Endothelial cell of umbilical vein (primary cell): ENCODE data around the gene SLC26A8. TPM values are rescaled to one million over a fixed set of nuclear protein-coding genes. Genes with fewer than 3 reads are reported as not detected.

ENCODE experiments used
- BruUV-seq: library from RNA; stranded (reverse); fragments of 400-500 nt; replicated peaks from 2 replicates; lab custom pipeline; 2021; lab: Mats Ljungman, UMichigan
- CTCF ChIA-PET: fragments of 300-600, 350-600 bp; sonication (Branson Sonifier 250); formaldehyde crosslinking; loops from one replicate; lab custom pipeline; 2021; ENCODE audit warnings: antibody characterized with exemption, inconsistent platforms; lab: Charles Lee
- POLR2A ChIA-PET: fragments of 300-600, 350-600 bp; sonication (Branson Sonifier 250); formaldehyde crosslinking; loops from one replicate; lab custom pipeline; 2021; ENCODE audit warnings: antibody characterized with exemption, inconsistent platforms; lab: Charles Lee
- DNase-seq: peaks from one replicate; pipeline ENCODE4 v3.0.0-alpha.2; 2011; ENCODE audit warnings: low read depth, low spot score
- FAIRE-seq: peaks from 2 replicates; lab custom pipeline; 2011; peaks lifted over from hg19 to GRCh38; lab: Jason Lieb, UNC
- H2AFZ ChIP-seq: 2 replicates; pipeline ENCODE4 v1.6.0; 2012; ENCODE audit warnings: low read depth, low read length, control low read depth, inconsistent platforms
- H3K27ac ChIP-seq: 2 replicates; pipeline ENCODE4 v1.5.1; 2011; ENCODE audit warnings: low read depth, mild to moderate bottlenecking, control low read depth, low read length, moderate library complexity; ENCODE audit not compliant: insufficient read depth
- H3K27me3 ChIP-seq, 2 experiments: 2 replicates each; pipeline versions ENCODE4 v1.6.0 to v1.6.1; 2011; ENCODE audit warnings: low read length in 2 of 2, mixed read lengths in 1 of 2; ENCODE audit not compliant: control insufficient read depth in 2 of 2, insufficient read depth in 2 of 2
- H3K36me3 ChIP-seq, 2 experiments: 2 replicates in 1 of 2; 3 replicates in 1 of 2; pipeline ENCODE4 v1.5.1; 2011; ENCODE audit warnings: low read length in 2 of 2, mild to moderate bottlenecking in 1 of 2, moderate library complexity in 1 of 2; ENCODE audit not compliant: control insufficient read depth in 2 of 2, insufficient read depth in 2 of 2; ENCODE audit errors: extremely low read depth in 1 of 2
- H3K4me1 ChIP-seq: 3 replicates; pipeline ENCODE4 v1.5.1; 2011; ENCODE audit warnings: mild to moderate bottlenecking, low read length; ENCODE audit not compliant: control insufficient read depth, insufficient read depth; ENCODE audit errors: extremely low read depth
- H3K4me2 ChIP-seq: 2 replicates; pipeline ENCODE4 v1.6.1; 2011; ENCODE audit warnings: low read length, control low read depth, mixed read lengths; ENCODE audit not compliant: insufficient read depth
- H3K4me3 ChIP-seq, 3 experiments: fragments of 200-600 bp in 1 of 3; sonication (generic), shearing (Covaris generic) in 1 of 3; replicated peaks in 1 of 3; 2 replicates each; pipeline ENCODE4 v1.5.1; 2011 to 2016; ENCODE audit warnings: control low read depth in 3 of 3, low read length in 3 of 3, mild to moderate bottlenecking in 2 of 3, inconsistent platforms in 1 of 3, low read depth in 1 of 3, moderate library complexity in 1 of 3; ENCODE audit not compliant: insufficient read depth in 1 of 3
- H3K79me2 ChIP-seq: 2 replicates; pipeline ENCODE4 v1.6.0; 2012; ENCODE audit warnings: low read length, inconsistent platforms; ENCODE audit not compliant: control insufficient read depth, insufficient read depth
- H3K9ac ChIP-seq: replicated peaks from 2 replicates; pipeline ENCODE3; 2011; ENCODE audit warnings: low read length, control low read depth; ENCODE audit not compliant: insufficient read depth; ENCODE audit errors: extremely low read depth
- H3K9me1 ChIP-seq: replicated peaks from 3 replicates; pipeline ENCODE4 v1.6.0; 2011; ENCODE audit warnings: mild to moderate bottlenecking, low read length; ENCODE audit not compliant: control insufficient read depth, insufficient read depth; ENCODE audit errors: extremely low read depth
- H3K9me3 ChIP-seq: replicated peaks from 2 replicates; pipeline ENCODE4 v1.5.1; 2012; ENCODE audit warnings: low read length, inconsistent platforms; ENCODE audit not compliant: control insufficient read depth, insufficient read depth
- H4K20me1 ChIP-seq: replicated peaks from 2 replicates; pipeline ENCODE3; 2011; ENCODE audit warnings: mild to moderate bottlenecking, low read length; ENCODE audit not compliant: control insufficient read depth, insufficient read depth; ENCODE audit errors: extremely low read depth
- CTCF ChIP-seq, 2 donors: IDR thresholded peaks; 1 replicate in 1 of 2; 2 replicates in 1 of 2; pipeline ENCODE4 v1.5.1; 2011; ENCODE audit warnings: low read length in 2 of 2, mild to moderate bottlenecking in 2 of 2, moderate library complexity in 2 of 2, control low read depth in 1 of 2, inconsistent platforms in 1 of 2, low read depth in 1 of 2; ENCODE audit not compliant: insufficient read depth in 1 of 2; ENCODE audit errors: extremely low read depth in 1 of 2
- EZH2 ChIP-seq: IDR thresholded peaks from 2 replicates; pipeline ENCODE4 v1.6.1; 2012; ENCODE audit warnings: borderline replicate concordance, low read depth, mild to moderate bottlenecking, moderate library complexity, low read length, inconsistent platforms; ENCODE audit not compliant: severe bottlenecking
- FOS ChIP-seq: IDR thresholded peaks from 2 replicates; pipeline ENCODE4 v1.6.1; 2011; ENCODE audit warnings: mild to moderate bottlenecking, low read length, moderate library complexity, borderline replicate concordance; ENCODE audit not compliant: insufficient read depth
- GATA2 ChIP-seq: IDR thresholded peaks from 2 replicates; pipeline ENCODE4 v1.7.0; 2011; ENCODE audit warnings: low read depth, mild to moderate bottlenecking, moderate library complexity, mixed read lengths, low read length; ENCODE audit not compliant: insufficient read length, insufficient read depth
- JUN ChIP-seq: IDR thresholded peaks from 2 replicates; pipeline ENCODE4 v1.6.1; 2011; ENCODE audit warnings: borderline replicate concordance, low read depth; ENCODE audit not compliant: insufficient read length, insufficient read depth
- MYC ChIP-seq: IDR thresholded peaks from one replicate; pipeline ENCODE4 v1.6.1; 2011; ENCODE audit warnings: mild to moderate bottlenecking, low read depth, low read length
- POLR2A ChIP-seq: IDR thresholded peaks from 2 replicates; pipeline ENCODE4 v1.6.1; 2012; ENCODE audit warnings: low read depth, mild to moderate bottlenecking, control low read depth, low read length
- POLR2AphosphoS5 ChIP-seq: IDR thresholded peaks from 2 replicates; pipeline ENCODE4 v1.6.1; 2012; ENCODE audit warnings: low read depth, mild to moderate bottlenecking, control low read depth, low read length, moderate library complexity; ENCODE audit not compliant: insufficient read depth
- dilution Hi-C: fragments of 300-500 bp; cut with MboI; formaldehyde crosslinking; loops from one replicate; pipeline ENCODE4 v1.15.0; 2019; ENCODE audit warnings: low sequenced_read_pairs; ENCODE audit not compliant: extremely low pct_ligation_motif_present
- intact Hi-C: fragments of 100-400 bp; cut with micrococcal nuclease; formaldehyde crosslinking; loops from one replicate; pipeline ENCODE4 v1.10.0; 2022
- polyA plus RNA-seq, 4 experiments: library from polyadenylated mRNA; depleted of rRNA in 3 of 4; stranded (reverse) in 3 of 4; unstranded in 1 of 4; fragments of >200 nt; gene quantifications; 2 replicates each; pipeline versions ENCODE4 v1.2.1 to v1.2.3, GENCODE V29; 2011 to 2012; ENCODE audit warnings: missing spikeins in 1 of 4
- total RNA-seq: library from RNA; stranded (reverse); gene quantifications from 2 replicates; pipeline ENCODE4 v1.2.3, GENCODE V29; 2021
- TF ChIP-seq, protein P1 (sequence below): IDR thresholded peaks from 2 replicates; pipeline ENCODE4 v1.6.1; 2011; ENCODE audit not compliant: insufficient read depth, insufficient read length

Gene SLC26A8
- total and polyA plus RNA-seq, 2 donors (not counting 3 experiments of a cell fraction or from before 2014, with no cell fraction given): 0.01 TPM; not detected in 1

DNA sequence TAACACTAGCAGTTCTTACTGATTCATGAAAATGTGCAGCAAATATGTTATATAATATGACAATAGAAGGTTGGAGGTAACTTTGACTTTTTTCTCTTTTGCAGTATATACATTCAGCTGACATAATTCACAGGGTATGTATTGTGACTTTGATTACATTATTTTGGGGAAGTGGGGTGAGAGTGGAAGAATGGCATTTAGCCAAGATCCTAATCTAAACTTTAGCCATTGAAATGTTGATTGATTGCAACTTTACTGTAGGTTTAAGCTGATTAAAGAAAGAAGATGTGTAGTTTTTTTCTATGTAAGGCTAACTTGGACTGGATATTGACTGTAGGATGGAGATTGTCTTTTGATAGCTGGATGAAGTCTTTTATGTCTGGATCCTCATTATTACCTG is 49.1 kb upstream of the SLC26A8 start:
- no peak overlapping the region for H3K9ac ChIP-seq
- H3K4me1 ChIP-seq: no peaks in the 10 kb centered on the region
- peaks cover 7% of the 10 kb centered on the region for H4K20me1 ChIP-seq
- no peaks in the 10 kb centered on the region for H3K9me3 ChIP-seq
- peaks cover 2 to 8% of the 10 kb centered on the region in 2 experiments for H3K36me3 ChIP-seq
- no peak for FAIRE-seq
- BruUV-seq: no TSS peak
- ChIA-PET POLR2A (no interaction called here), CTCF (interaction anchor here (1.1 to 2.0 kb wide), 3 partner anchors 12 to 46 kb away, joined by 5 to 7 read pairs (median 7); partner anchors contain the start of gene MAPK14)
- no peaks in the 10 kb centered on the region for H3K27me3 ChIP-seq
- dilution Hi-C loops: no loop called here
- intact Hi-C loops: no loop called here
- DNase-seq: no peak
- peaks cover 50% of the 10 kb centered on the region for H3K79me2 ChIP-seq
- no peak overlapping the region for H3K27ac ChIP-seq
- no peak for TF ChIP-seq POLR2A
- H2AFZ ChIP-seq: no peak overlapping the region
- no peaks in the 10 kb centered on the region for H3K9me1 ChIP-seq
- H3K4me2 ChIP-seq: no peak overlapping the region
- H3K4me3 ChIP-seq: no peak overlapping the region

GRCh38 chr6:36072681-36073080 is 48.2 kb upstream of the SLC26A8 start:
- peaks cover 4% of the 10 kb centered on the region for H3K4me1 ChIP-seq
- peaks cover 6% of the 10 kb centered on the region for H4K20me1 ChIP-seq
- CTCF ChIA-PET: interaction anchor here (1.0 kb wide), 1 partner anchor 45 kb away, joined by 3 read pairs; no protein-coding TSS in a partner anchor
- no peak for TF ChIP-seq FOS
- TF ChIP-seq, protein P1, sequence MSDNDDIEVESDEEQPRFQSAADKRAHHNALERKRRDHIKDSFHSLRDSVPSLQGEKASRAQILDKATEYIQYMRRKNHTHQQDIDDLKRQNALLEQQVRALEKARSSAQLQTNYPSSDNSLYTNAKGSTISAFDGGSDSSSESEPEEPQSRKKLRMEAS: no peak
- no peak for TF ChIP-seq JUN
- no peak for TF ChIP-seq POLR2A
- no peak for TF ChIP-seq MYC
- TF ChIP-seq POLR2AphosphoS5: no peak
- no peak for TF ChIP-seq GATA2
- no peak for TF ChIP-seq CTCF (IDR thresholded peaks at IDR 0.05; ENCODE audit: extremely low read depth in 1 of 2, insufficient read depth in 1 of 2, low read depth in 1 of 2, low read length in 2 of 2)
- TF ChIP-seq EZH2: no peak
- POLR2A ChIA-PET: no interaction called here
- H3K27me3 ChIP-seq: no peaks in the 10 kb centered on the region
- no peaks in the 10 kb centered on the region for H3K9me1 ChIP-seq
- peaks cover under 1 to 2% of the 10 kb centered on the region in 2 experiments for H3K36me3 ChIP-seq
- H3K27ac ChIP-seq: no peak overlapping the region
- H3K4me3 ChIP-seq: no peak overlapping the region
- no peak overlapping the region for H2AFZ ChIP-seq
- dilution Hi-C loops: no loop called here
- intact Hi-C loops: no loop called here
- H3K79me2 ChIP-seq: peaks cover 54% of the 10 kb centered on the region
- no TSS peak for BruUV-seq
- FAIRE-seq: no peak
- H3K9ac ChIP-seq: no peak overlapping the region
- no peak overlapping the region for H3K4me2 ChIP-seq
- DNase-seq: no peak
- no peaks in the 10 kb centered on the region for H3K9me3 ChIP-seq
